Measurements from ENCODE around the gene CDH15.
A peak's percentile ranks its signal among the peaks of the same experiment; 100 is the strongest.
"Not testable (repeated sequence)": the region's sequence is repeated elsewhere in the genome, so short reads cannot be mapped to it uniquely, and the experiment has no call there.

The CDH15 gene

DNA sequence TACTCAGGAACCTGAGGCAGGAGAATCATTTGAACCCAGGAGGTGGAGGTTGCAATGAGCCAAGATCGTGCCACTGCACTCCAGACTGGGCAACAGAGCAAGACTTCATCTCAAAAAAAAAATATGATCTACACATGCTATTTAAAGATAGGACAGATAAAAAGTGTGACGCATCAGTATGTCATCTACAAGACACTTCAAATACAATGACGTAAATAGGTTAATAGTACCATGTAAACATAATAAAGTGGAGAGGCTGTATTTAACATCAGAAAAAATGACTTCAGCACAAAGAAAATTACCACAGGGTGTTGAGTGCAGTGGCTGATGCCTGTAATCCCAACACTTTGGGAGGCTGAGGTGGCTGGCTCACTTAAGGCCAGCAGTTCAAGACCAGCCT lies 66.2 kb downstream of the CDH15 start:
- DNase-seq (ENCODE audit: low read depth): no peak

DNA sequence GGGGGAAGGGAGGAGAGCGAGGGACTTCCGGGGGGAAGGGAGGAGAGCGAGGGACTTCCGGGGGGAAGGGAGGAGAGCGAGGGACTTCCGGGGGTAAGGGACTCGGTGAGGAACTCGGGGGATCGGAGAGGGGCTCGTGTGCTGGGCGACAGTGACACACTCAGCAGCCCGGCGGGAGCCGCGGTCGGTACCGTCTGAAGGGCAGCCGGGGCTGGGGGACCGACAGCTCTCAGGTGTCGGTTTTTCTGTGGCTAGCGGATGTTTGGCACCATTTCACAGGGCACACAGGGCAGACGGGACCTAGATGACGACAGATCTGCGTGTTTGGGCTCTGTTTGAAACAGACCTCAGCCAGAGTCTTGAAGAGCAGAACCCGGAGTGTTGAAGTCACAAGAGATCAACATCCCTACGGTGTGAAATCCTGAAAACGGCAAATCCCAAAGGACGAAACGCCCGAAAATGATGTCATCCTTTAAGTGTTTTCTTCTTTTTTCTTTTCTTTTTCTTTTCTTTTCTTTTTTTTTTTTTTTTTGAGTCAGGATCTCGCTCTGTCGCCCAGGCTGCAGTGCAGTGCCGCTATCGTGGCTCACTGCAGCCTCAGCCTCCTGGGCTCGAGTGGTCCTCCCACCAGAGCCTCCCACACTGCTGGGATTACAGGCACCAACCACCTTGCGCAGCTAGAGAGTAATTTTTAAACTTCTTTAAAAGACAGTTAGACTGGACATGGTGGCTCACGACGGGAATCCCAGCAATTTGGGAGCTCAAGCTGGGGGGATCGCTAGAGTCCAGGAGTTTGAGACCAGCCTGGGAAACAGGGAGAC lies 69.8 kb downstream of the CDH15 start:
- DNase-seq (ENCODE audit: low read depth): peak; percentile 41

DNA sequence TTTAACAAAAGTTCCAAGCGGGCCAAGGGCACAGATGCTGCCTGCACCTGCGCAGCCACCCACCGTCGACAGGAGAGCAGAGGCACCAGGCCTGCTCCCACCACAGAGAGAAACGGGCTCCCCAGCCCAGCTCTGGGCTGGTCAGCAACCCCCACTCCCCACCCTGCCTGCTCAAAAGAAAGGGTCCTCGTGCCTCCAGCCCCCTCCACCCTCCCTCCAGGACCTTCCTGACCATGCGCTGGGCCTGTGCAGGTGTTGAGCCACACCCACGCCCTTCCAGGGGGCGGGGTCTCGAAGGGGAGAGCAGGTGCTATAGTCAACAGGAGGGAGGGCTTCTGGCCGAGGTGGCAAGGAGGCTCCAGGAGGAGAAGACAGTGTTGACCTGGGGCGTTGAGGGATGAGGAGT lies 71.2 kb downstream of the CDH15 start:
- DNase-seq (ENCODE audit: low read depth): no peak

DNA sequence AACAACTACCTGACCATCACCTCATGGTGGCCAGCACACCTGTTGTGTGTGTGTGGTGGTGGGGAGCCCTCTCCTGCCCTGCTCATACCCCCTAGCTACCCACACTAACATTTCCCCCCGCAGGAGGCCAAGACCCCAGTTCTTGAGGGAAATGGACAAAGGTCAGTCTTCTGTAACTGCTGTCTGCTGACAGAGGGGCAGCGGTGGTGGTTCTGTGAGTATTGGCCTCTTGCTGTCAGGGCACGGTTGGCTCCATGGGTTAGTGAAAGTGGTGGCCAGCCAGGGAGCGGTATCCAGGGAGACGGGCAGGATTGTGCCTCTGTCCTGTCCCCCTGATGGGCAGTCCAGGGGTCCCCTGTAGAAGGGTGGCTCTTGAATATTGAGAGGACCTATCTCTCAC lies 72.1 kb downstream of the CDH15 start:
- no peak for DNase-seq (ENCODE audit: low read depth)

DNA sequence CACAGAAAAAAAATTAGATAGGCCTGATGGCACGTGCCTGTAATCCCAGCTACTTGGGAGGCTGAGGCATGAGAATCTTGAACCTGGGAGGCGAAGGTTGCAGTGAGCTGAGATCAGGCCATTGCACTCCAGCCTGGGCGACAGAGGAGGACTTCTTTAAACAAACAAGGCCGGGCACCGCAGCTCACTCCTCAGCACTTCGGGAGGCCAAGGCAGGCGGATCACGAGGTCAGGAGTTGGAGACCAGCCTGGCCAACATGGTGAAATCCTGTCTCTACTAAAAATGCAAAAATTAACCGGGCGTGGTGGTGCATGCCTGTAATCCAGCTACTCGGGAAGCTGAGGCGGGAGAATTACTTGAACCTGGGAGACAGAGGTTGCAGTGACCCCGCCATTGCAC lies 72.7 kb downstream of the CDH15 start:
- DNase-seq (ENCODE audit: low read depth): not testable (repeated sequence)

DNA sequence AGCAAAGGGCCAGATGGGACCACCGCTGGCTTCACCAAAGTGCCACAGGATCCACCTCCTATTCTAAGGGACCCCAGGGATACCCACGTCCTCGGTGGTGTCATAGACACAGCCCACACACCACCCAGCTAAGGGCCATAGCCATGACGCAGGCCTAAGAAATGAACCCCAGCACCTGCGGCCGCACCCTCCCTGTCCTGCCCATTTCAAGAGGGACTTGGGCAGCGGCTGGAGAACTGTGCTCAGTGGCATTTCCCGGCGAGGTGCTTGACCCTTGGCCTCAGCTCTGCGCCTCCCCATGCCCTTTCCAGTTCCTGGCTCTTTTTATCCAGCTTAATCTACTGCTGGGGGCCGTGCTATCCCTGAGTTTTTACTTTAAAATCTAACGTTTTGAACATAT lies 73.2 kb downstream of the CDH15 start:
- DNase-seq (ENCODE audit: low read depth): no peak
